HEK293 (cell line): Measurements from ENCODE around the gene LSM10.

Source experiments
- GLI4 ChIP-seq: fragments of 450-650 bp; formaldehyde crosslinking; IDR thresholded peaks from 2 replicates; pipeline ENCODE4 v1.5.1; 2016; ENCODE audit warnings: missing biosample characterization, missing genetic modification characterization
- IKZF3 ChIP-seq: fragments of 450-650 bp; IDR thresholded peaks from 2 replicates; pipeline ENCODE4 v1.5.0; 2018; ENCODE audit warnings: missing biosample characterization, mild to moderate bottlenecking, missing genetic modification characterization, moderate library complexity
- MZF1 ChIP-seq: fragments of 450-650 bp; formaldehyde crosslinking; IDR thresholded peaks from 2 replicates; pipeline ENCODE4 v1.5.1; 2017; ENCODE audit warnings: missing biosample characterization, missing genetic modification characterization, borderline replicate concordance
- YY1 ChIP-seq: fragments of 450-650 bp; formaldehyde crosslinking; IDR thresholded peaks from 2 replicates; pipeline ENCODE4 v1.5.1; 2018; ENCODE audit warnings: missing biosample characterization, missing genetic modification characterization
- ZEB2 ChIP-seq: fragments of 450-650 bp; formaldehyde crosslinking; IDR thresholded peaks from 2 replicates; pipeline ENCODE4 v1.5.1; 2016; ENCODE audit warnings: missing biosample characterization, missing genetic modification characterization
- ZFP3 ChIP-seq: fragments of 450-650 bp; formaldehyde crosslinking; IDR thresholded peaks from 2 replicates; pipeline ENCODE4 v1.5.1; 2016; ENCODE audit warnings: low read depth, missing biosample characterization, missing genetic modification characterization
- ZNF354C ChIP-seq: fragments of 450-650 bp; formaldehyde crosslinking; IDR thresholded peaks from 2 replicates; pipeline ENCODE4 v1.5.1; 2016; ENCODE audit warnings: missing biosample characterization, missing genetic modification characterization, low read depth, borderline replicate concordance
- ZNF629 ChIP-seq: fragments of 450-650 bp; formaldehyde crosslinking; IDR thresholded peaks from 2 replicates; pipeline ENCODE4 v1.5.1; 2017; ENCODE audit warnings: missing biosample characterization, missing genetic modification characterization
- ZNF645 ChIP-seq: fragments of 450-650 bp; formaldehyde crosslinking; IDR thresholded peaks from 2 replicates; pipeline ENCODE4; 2016; ENCODE audit warnings: missing biosample characterization, missing genetic modification characterization
- TF ChIP-seq, protein P1 (sequence below): fragments of 450-650 bp; formaldehyde crosslinking; IDR thresholded peaks from 2 replicates; pipeline ENCODE4 v1.5.1; 2016; ENCODE audit warnings: missing biosample characterization, missing genetic modification characterization
- TF ChIP-seq, protein P2 (sequence below): fragments of 450-650 bp; formaldehyde crosslinking; IDR thresholded peaks from 2 replicates; pipeline ENCODE4 v1.5.1; 2016; ENCODE audit warnings: missing biosample characterization, missing genetic modification characterization

GRCh38 chr1:36442337-36442736, 44.6 kb upstream of the LSM10 start:
- TF ChIP-seq, protein P1, sequence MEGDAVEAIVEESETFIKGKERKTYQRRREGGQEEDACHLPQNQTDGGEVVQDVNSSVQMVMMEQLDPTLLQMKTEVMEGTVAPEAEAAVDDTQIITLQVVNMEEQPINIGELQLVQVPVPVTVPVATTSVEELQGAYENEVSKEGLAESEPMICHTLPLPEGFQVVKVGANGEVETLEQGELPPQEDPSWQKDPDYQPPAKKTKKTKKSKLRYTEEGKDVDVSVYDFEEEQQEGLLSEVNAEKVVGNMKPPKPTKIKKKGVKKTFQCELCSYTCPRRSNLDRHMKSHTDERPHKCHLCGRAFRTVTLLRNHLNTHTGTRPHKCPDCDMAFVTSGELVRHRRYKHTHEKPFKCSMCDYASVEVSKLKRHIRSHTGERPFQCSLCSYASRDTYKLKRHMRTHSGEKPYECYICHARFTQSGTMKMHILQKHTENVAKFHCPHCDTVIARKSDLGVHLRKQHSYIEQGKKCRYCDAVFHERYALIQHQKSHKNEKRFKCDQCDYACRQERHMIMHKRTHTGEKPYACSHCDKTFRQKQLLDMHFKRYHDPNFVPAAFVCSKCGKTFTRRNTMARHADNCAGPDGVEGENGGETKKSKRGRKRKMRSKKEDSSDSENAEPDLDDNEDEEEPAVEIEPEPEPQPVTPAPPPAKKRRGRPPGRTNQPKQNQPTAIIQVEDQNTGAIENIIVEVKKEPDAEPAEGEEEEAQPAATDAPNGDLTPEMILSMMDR (tag by site-specific recombination), result no peak
- no peak for TF ChIP-seq ZNF629
- no peak for TF ChIP-seq IKZF3 (tag by site-specific recombination)
- no peak for TF ChIP-seq YY1
- no peak for TF ChIP-seq ZNF645 (tag by site-specific recombination)
- no peak for TF ChIP-seq MZF1
- no peak for TF ChIP-seq ZNF354C (tag by site-specific recombination)
- TF ChIP-seq, protein P2, sequence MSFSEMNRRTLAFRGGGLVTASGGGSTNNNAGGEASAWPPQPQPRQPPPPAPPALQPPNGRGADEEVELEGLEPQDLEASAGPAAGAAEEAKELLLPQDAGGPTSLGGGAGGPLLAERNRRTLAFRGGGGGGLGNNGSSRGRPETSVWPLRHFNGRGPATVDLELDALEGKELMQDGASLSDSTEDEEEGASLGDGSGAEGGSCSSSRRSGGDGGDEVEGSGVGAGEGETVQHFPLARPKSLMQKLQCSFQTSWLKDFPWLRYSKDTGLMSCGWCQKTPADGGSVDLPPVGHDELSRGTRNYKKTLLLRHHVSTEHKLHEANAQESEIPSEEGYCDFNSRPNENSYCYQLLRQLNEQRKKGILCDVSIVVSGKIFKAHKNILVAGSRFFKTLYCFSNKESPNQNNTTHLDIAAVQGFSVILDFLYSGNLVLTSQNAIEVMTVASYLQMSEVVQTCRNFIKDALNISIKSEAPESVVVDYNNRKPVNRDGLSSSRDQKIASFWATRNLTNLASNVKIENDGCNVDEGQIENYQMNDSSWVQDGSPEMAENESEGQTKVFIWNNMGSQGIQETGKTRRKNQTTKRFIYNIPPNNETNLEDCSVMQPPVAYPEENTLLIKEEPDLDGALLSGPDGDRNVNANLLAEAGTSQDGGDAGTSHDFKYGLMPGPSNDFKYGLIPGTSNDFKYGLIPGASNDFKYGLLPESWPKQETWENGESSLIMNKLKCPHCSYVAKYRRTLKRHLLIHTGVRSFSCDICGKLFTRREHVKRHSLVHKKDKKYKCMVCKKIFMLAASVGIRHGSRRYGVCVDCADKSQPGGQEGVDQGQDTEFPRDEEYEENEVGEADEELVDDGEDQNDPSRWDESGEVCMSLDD (tag by site-specific recombination), result no peak
- TF ChIP-seq ZEB2 (tag by site-specific recombination), result no peak
- no peak for TF ChIP-seq GLI4 (tag by site-specific recombination)
- TF ChIP-seq ZFP3 (tag by site-specific recombination), result no peak
